Esophagus muscularis mucosa (tissue), 4 donors: Measurements from ENCODE around the gene TSGA10. TPM values are rescaled to one million over a fixed set of nuclear protein-coding genes. Genes with fewer than 3 reads are reported as not detected.
"Not testable (repeated sequence)": the region's sequence is repeated elsewhere in the genome, so short reads cannot be mapped to it uniquely, and the experiment has no call there.

ENCODE experiments used
- DNase-seq: peaks from one replicate; pipeline ENCODE4 v3.0.0-alpha.2; 2017; ENCODE audit errors: extremely low spot score
- H3K27ac ChIP-seq, 4 donors: fragments of 200-600 bp; sonication (generic); replicated peaks in 1 of 4; 1 replicate in 3 of 4; 2 replicates in 1 of 4; pipeline ENCODE4 v1.5.1; 2016 to 2019; ENCODE audit warnings: mild to moderate bottlenecking in 1 of 4
- H3K27me3 ChIP-seq, 4 donors: fragments of 200-600 bp; sonication (generic); one replicate each; pipeline versions ENCODE4 v1.5.1 to v1.6.0; 2016 to 2019
- H3K36me3 ChIP-seq, 4 donors: fragments of 200-600 bp; sonication (generic); one replicate each; pipeline ENCODE4 v1.5.1; 2016 to 2019
- H3K4me1 ChIP-seq, 4 donors: fragments of 200-600 bp; sonication (generic); one replicate each; pipeline ENCODE4 v1.5.1; 2016 to 2019
- H3K4me3 ChIP-seq, 4 donors: fragments of 200-600 bp; sonication (generic); 1 replicate in 2 of 4; 2 replicates in 2 of 4; pipeline ENCODE4 v1.5.1; 2016 to 2019; ENCODE audit warnings: mild to moderate bottlenecking in 4 of 4, moderate library complexity in 1 of 4
- H3K9me3 ChIP-seq, 4 donors: fragments of 200-600 bp; sonication (generic); 1 replicate in 3 of 4; 2 replicates in 1 of 4; pipeline ENCODE4 v1.5.1; 2016 to 2019
- EP300 ChIP-seq: sonication (generic); formaldehyde crosslinking; IDR thresholded peaks from one replicate; pipeline ENCODE4 v1.6.1; 2017; ENCODE audit warnings: antibody characterized with exemption
- POLR2A ChIP-seq: fragments of 450-650 bp; IDR thresholded peaks from one replicate; pipeline ENCODE4 v1.6.1; 2017; ENCODE audit warnings: antibody characterized with exemption, moderate library complexity, mild to moderate bottlenecking, low read depth
- POLR2AphosphoS5 ChIP-seq, 2 donors: sonication (generic); formaldehyde crosslinking; IDR thresholded peaks; one replicate each; pipeline ENCODE4 v1.6.1; 2017; ENCODE audit warnings: antibody characterized with exemption in 2 of 2
- WGBS: methylation state at CpG from one replicate; pipeline ENCODE4 v1.1.5; 2018; 5-methylcytosine and 5-hydroxymethylcytosine counted together
- intact Hi-C: fragments of 100-400 bp; cut with DNase I; formaldehyde crosslinking; loops from one replicate; pipeline ENCODE4 v1.15.1; 2023
- total RNA-seq, 4 donors: library from RNA; depleted of rRNA; stranded (reverse); fragments of >200 nt; gene quantifications; one replicate each; pipeline versions ENCODE4 v1.1.0 to v1.2.1, GENCODE V29; 2016
- TF ChIP-seq, protein P1 (sequence below), 3 experiments: fragments of 200-600 bp in 2 of 3; fragments of 450-650 bp in 1 of 3; sonication (generic) in 2 of 3; IDR thresholded peaks; one replicate each; pipeline ENCODE4 v1.5.1; 2017 to 2019; ENCODE audit warnings: antibody characterized with exemption in 3 of 3, mild to moderate bottlenecking in 2 of 3, moderate library complexity in 1 of 3

Gene TSGA10
- total RNA-seq, 4 donors from 2014 or later: 1.1 to 4.4 (median 2.0) TPM

DNA sequence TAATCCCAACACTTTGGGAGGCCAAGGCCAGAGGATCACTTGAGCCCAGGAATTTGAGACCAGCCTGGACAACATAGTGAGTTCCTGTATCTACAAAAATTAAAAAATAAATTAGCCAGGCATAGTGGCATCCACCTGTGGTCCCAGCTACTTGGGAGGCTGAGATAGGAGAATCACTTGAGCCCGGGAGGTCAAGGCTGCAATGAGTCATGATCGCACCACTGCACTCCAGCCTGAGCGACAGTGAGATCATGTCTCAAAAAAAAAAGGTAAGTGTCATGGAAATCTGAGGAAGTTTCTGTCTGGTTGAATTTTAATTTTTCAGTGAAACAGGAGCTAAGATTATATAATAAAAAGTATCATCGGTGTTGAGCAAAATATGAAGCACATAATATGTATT is 15.7 kb downstream of the TSGA10 start:
- WGBS: 91% methylated on average over 4 of the region's 4 CpGs
- Histone ChIP-seq H3K4me1 (peaks cover 9 to 17% (median 13%) of the 10 kb centered on the region in 4 donors), H3K27ac (no peak overlapping the region), H3K36me3 (no peaks in the 10 kb centered on the region), H3K9me3 (no peaks in the 10 kb centered on the region), H3K4me3 (no peak overlapping the region), H3K27me3 (no peaks in the 10 kb centered on the region)
- DNase-seq: no peak
- intact Hi-C loops: no loop called here
- TF ChIP-seq, protein P1, sequence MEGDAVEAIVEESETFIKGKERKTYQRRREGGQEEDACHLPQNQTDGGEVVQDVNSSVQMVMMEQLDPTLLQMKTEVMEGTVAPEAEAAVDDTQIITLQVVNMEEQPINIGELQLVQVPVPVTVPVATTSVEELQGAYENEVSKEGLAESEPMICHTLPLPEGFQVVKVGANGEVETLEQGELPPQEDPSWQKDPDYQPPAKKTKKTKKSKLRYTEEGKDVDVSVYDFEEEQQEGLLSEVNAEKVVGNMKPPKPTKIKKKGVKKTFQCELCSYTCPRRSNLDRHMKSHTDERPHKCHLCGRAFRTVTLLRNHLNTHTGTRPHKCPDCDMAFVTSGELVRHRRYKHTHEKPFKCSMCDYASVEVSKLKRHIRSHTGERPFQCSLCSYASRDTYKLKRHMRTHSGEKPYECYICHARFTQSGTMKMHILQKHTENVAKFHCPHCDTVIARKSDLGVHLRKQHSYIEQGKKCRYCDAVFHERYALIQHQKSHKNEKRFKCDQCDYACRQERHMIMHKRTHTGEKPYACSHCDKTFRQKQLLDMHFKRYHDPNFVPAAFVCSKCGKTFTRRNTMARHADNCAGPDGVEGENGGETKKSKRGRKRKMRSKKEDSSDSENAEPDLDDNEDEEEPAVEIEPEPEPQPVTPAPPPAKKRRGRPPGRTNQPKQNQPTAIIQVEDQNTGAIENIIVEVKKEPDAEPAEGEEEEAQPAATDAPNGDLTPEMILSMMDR (IDR thresholded peaks at IDR 0.05): no peak
- TF ChIP-seq POLR2AphosphoS5 (IDR thresholded peaks at IDR 0.05): no peak
- no peak for TF ChIP-seq POLR2A
- TF ChIP-seq EP300: no peak

DNA sequence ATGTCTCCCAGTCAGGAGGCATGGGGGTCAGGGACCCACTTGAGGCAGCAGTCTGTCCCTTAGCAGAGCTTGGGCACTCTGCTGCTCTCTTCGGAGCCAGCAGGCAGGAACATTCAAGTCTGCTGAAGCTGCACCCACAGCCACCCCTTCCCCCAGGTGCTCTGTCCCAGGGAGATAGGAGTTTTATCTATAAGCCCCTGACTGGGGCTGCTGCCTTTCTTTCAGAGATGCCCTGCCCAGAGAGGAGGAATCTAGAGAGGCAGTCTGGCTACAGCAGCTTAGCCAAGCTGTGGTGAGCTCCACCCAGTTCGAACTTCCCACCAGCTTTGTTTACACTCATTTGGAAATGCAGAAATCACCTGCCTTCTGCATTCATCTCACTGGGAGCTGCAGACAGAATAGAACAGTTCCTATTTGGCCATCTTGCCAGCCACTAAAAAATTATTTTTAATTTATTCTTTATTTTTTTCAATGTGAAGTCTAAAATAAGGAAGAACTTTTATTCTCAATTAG is 19.6 kb downstream of the TSGA10 start:
- H3K27ac ChIP-seq, H3K4me1 ChIP-seq, H3K36me3 ChIP-seq, H3K27me3 ChIP-seq, H3K4me3 ChIP-seq, intact Hi-C loops, DNase-seq: not testable (repeated sequence)
- WGBS: 89% methylated on average over 1 of the region's 2 CpGs
- peaks cover 0 to 22% (median 15%) of the 10 kb centered on the region in 4 donors for H3K9me3 ChIP-seq

DNA sequence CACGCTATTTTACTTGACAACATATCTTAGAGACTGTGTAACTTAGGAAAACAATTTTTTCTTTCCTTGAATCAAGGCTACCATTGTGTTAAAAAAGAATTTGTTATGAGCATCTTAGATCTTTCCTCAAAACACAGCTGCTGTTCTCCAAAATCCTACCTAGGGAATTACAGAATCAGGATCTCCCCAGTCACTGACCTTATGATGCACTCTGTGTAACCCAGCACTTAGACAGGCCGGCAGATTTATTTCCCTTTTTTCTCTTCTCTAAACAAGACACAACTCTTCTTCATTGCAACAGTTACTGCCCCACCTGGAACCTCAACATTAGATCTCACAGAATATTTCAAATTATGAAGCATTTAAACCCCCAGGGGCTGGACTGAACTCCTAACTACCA is 26.8 kb downstream of the TSGA10 start:
- no peak for DNase-seq
- no peak overlapping the region for H3K27ac ChIP-seq
- TF ChIP-seq POLR2AphosphoS5 (IDR thresholded peaks at IDR 0.05) (no peak), POLR2A (no peak), EP300 (no peak)
- TF ChIP-seq, protein P1 (IDR thresholded peaks at IDR 0.05): no peak
- no peak overlapping the region for H3K4me3 ChIP-seq
- intact Hi-C loops: no loop called here
- H3K4me1 ChIP-seq: no peaks in the 10 kb centered on the region
- H3K27me3 ChIP-seq: no peaks in the 10 kb centered on the region
- H3K9me3 ChIP-seq: peaks cover 0 to 42% (median 26%) of the 10 kb centered on the region in 4 donors
- 85% methylated on average over 2 of the region's 2 CpGs for WGBS
- peaks cover 0 to 16% (median 8%) of the 10 kb centered on the region in 4 donors for H3K36me3 ChIP-seq

GRCh38 chr2:99112617-99113016 is 42.1 kb downstream of the TSGA10 start:
- Histone ChIP-seq H3K4me1 (no peaks in the 10 kb centered on the region), H3K4me3 (no peak overlapping the region), H3K27ac (no peak overlapping the region), H3K27me3 (peaks cover 0 to 4% (median 0%) of the 10 kb centered on the region in 4 donors), H3K36me3 (no peaks in the 10 kb centered on the region), H3K9me3 (no peaks in the 10 kb centered on the region)
- intact Hi-C loops: no loop called here
- 86% methylated on average over 4 of the region's 4 CpGs for WGBS
- TF ChIP-seq POLR2AphosphoS5 (IDR thresholded peaks at IDR 0.05): no peak
- TF ChIP-seq, protein P1 (IDR thresholded peaks at IDR 0.05): no peak
- no peak for TF ChIP-seq POLR2A
- TF ChIP-seq EP300: no peak
- DNase-seq: no peak

- no peak for DNase-seq
- no peaks in the 10 kb centered on the region for H3K36me3 ChIP-seq
- TF ChIP-seq, protein P1 (IDR thresholded peaks at IDR 0.05): no peak
- TF ChIP-seq EP300 (no peak), POLR2A (no peak), POLR2AphosphoS5 (IDR thresholded peaks at IDR 0.05) (no peak)
- H3K27ac ChIP-seq: no peak overlapping the region
- no peak overlapping the region for H3K4me3 ChIP-seq
- 100% methylated on average over 1 of the region's 1 CpG for WGBS
- no peaks in the 10 kb centered on the region for H3K4me1 ChIP-seq
- H3K9me3 ChIP-seq: no peaks in the 10 kb centered on the region
- H3K27me3 ChIP-seq: peaks cover 0 to 4% (median 0%) of the 10 kb centered on the region in 4 donors
- intact Hi-C loops: no loop called here
Observed at GRCh38 chr2:99111945-99112344, 42.8 kb downstream of the TSGA10 start.
